Stimulated activated CD4-positive, alpha-beta T cell treated with anti-CD3 and anti-CD28 coated beads, Interleukin-12 subunit alpha, Interleukin-12 subunit beta, amount 100 ng/mL, for 4 hours (primary cell): Measurements from ENCODE around the gene SYVN1.

ENCODE experiments used
- DNase-seq: peaks from one replicate; pipeline ENCODE4 v3.0.0-alpha.2; 2020

Gene SYVN1

DNA sequence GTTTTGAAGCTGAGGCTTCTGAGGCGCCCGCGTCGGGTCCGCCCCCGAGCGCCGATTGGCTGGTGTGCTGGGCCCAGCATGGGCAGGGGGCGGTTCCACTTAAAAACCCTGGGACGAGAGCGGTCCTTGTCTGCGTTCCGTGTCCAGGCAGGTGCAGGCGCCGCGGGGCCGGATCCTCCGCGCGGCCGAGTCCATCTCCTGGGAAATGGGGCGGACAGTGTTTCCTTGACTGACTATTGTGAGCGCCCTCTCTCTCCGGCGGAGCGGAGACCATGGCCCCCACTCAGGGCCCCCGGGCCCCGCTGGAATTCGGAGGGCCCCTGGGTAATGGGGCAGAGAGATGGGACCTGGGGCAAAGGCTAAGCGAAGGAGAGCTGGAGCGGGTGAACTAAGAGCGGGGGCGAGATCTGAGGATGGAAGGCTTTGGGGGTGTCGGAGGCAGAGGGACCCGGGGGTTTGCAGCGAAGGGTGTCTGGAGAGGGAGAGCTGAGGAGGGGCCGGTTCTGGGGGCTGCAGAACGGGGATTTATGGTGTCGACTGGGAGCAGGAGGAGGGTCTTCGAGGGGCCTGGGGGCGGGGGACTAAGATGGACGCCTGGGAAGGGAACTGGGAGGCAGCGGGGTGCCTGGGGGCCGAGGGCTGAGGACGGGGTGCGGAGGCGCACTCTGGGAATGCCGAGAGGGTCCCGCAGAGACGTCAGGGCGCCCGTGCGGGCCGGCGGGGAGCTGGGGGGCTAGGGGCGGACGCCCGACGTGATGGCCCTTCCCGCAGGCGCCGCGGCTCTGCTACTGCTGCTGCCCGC lies 22.4 kb downstream of the SYVN1 start, which contains the start of gene TM7SF2:
Gene TM7SF2 (plus strand): TSS at position 129 of the 802 bp plus-strand sequence. CDS start 144 bp downstream, at position 273.
- DNase-seq: peak; percentile 93

DNA sequence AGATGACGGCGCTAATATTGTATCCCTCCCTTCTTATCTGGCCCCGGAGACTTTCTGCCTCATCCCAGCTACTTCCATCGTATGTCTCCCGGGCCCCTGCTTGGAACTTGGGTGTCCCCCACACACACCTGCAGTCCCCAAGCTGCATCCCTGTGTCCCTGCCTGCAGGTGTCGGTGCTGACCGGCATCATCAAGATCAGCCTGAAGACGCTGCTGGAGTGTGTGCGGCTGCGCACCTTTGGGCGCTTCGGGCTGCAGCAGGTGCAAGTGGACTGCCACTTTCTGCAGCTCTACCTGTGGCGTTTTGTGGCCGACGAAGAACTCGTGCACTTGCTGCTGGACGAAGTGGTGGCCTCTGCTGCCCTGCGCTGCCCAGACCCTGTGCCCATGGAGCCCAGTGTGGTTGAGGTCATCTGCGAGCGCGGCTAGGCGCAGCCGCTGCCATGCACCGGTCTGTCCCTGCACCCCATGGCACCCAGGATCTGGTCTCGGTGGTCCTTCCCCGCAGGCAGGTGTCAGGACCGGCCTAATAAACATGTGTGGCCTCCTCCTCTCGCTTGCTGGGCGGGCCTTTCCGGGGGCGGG lies 23.1 kb downstream of the SYVN1 start:
- no peak for DNase-seq

DNA sequence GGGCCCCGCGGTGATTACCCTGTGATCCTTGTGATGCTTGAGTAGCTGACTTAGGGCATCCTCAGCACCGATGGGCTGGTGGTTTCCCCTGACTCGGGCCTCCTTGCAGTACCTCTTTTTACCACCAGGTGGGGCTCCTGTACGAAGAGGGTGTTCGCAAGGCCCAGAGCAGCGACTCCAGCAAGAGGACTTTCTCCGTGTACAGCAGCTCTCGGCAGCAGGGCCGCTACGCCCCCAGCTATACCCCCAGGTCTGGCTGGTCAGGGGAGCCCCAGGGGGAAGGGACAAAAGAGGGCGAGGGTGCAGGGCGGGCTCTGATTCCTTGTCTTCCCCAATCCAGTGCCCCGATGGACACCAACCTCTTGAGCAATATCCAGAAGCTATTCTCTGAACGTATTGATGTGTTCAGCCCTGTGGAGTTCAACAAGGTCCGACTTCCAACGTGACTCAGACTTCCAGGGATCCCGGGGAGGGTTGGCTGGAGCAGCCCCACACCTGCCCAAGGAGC lies 23.9 kb downstream of the SYVN1 start:
- DNase-seq: peak; percentile 97

GRCh38 chr11:65109231-65110198 lies 24.8 kb downstream of the SYVN1 start:
- DNase-seq: no peak

- DNase-seq: no peak
Measured at GRCh38 chr11:65108469-65109123, 25.7 kb downstream of the SYVN1 start.

DNA sequence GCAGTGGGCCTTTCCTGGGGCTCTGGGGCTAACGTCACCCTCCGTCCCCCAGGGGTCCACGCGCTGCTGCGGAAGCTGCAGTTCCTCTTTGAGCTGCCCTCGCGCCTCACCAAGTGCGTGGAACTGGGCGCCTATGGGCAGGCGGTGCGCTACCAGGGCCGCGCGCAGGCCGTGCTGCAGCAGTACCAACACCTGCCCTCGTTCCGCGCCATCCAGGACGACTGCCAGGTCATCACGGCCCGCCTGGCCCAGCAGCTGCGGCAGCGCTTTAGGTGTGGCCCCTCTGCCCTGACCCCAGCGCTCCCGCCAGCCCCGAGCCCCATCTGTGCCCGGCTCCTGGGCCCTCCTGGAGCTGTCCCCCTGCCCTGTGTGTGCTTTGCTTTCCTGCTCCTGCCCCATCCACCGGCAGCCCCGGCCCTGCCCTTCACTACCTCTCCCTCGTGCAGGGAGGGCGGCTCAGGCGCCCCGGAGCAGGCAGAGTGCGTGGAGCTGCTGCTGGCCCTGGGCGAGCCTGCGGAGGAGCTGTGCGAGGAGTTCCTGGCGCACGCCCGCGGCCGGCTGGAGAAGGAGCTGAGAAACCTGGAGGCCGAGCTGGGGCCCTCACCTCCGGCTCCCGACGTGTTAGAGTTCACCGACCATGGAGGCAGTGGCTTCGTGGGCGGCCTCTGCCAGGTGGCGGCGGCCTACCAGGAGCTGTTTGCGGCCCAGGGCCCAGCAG lies 26.4 kb downstream of the SYVN1 start:
- no peak for DNase-seq

GRCh38 chr11:65107078-65107477 lies 27.2 kb downstream of the SYVN1 start:
- DNase-seq: no peak

GRCh38 chr11:65104628-65105027 lies 29.7 kb downstream of the SYVN1 start:
- no peak for DNase-seq

DNA sequence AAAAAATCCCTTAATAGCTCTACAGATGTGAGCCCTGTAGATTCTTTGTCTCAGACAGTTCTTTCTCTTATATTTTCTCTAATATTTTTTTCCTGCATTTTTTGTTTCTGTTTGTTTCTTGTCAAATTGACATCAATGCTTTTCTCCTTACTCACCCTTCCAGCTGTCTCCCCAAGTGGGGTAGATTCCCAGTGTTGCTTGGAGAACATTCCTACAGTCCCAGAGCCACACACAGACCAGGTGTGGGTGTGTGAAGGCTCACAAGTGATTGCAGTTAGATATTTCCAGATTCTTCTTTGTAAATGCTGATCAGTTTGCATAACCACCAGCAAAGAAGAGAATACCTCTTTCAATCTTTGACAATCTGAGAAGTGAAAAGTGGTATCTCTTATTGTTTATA lies 30.8 kb downstream of the SYVN1 start:
- DNase-seq: no peak

GRCh38 chr11:65102142-65103095 lies 31.9 kb downstream of the SYVN1 start:
- no peak for DNase-seq

DNA sequence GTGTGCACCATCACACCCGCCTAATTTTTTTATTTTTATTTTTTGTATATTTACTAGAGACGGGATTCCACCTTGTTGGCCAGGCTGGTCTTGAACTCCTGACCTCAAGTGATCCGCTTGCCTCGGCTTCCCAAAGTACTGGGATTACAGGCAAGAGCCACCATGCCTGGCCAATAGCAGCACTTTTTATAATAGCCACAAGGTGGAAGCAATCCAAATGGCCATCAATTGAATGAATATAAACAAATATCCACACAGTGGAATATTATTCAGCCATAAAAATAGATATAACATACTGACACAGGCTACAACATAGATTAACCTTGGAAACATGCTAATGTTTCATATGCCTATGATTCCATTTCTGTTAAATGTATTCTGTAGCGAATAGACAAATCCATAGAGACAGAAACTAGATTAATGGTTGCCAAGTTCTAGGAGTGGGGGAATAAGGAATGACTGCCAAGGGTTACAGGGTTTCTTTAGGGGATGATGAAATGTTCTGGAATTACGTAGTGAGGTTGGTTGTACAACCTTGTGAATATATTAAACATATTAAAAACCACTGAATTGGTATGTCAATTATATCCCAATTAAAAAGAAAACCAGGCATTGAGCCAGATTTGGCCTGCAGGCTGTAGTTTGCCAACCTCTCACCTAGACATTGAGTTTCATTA lies 33.5 kb downstream of the SYVN1 start:
- no peak for DNase-seq

GRCh38 chr11:65096926-65097325 lies 37.4 kb downstream of the SYVN1 start:
- DNase-seq: no peak

GRCh38 chr11:65095974-65096806 lies 38.1 kb downstream of the SYVN1 start, which contains the start of gene VPS51:
Gene VPS51 (plus strand): TSS chr11:65096214. CDS start chr11:65096251, 37 bp downstream.
- DNase-seq: peak; percentile 74

GRCh38 chr11:65095427-65095826 lies 38.9 kb downstream of the SYVN1 start:
- DNase-seq: no peak

GRCh38 chr11:65090628-65091027 lies 43.7 kb downstream of the SYVN1 start:
- DNase-seq: no peak

GRCh38 chr11:65089621-65090020 lies 44.7 kb downstream of the SYVN1 start:
- DNase-seq: no peak

DNA sequence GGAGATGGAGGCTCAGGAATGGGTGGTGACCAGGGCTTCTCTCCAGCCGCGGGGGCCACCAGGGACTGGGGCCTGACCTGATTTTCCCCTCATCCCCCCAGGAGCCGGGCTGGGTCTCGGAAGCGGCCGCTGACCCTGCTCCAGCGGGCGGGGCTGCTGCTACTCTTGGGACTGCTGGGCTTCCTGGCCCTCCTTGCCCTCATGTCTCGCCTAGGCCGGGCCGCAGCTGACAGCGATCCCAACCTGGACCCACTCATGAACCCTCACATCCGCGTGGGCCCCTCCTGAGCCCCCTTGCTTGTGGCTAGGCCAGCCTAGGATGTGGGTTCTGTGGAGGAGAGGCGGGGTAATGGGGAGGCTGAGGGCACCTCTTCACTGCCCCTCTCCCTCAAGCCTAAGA lies 46.5 kb downstream of the SYVN1 start:
- no peak for DNase-seq

GRCh38 chr11:65087216-65087615 lies 47.1 kb downstream of the SYVN1 start:
- DNase-seq: no peak

DNA sequence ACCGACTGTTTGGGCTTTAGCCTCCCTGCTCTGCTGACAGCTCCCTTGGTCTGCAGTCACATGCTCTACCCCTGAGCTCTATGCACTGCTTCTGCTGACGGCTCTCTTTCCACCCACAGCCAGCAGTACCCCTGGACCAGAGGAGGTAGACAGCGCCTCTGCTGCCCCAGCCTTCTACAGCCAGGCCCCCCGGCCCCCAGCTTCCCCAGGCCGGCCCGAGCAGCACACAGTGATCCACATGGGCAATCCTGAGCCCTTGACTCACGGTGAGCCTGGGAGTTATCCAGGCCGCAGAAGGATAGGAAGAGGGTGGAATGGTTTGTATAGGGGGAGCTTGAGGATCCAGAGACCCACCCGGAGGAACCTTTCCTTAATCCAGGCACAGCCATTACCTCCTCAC lies 47.5 kb downstream of the SYVN1 start:
- no peak for DNase-seq
